HG03196 (cell line): ENCODE results near the gene CST5.
"Not testable (repeated sequence)": the region's sequence is repeated elsewhere in the genome, so short reads cannot be mapped to it uniquely, and the experiment has no call there.

Experiments used
- ATAC-seq: cut with Tn5 transposase; IDR thresholded peaks from one replicate; pipeline ENCODE4 v1.9.1; 2021; ENCODE audit not compliant: unreplicated experiment

Gene CST5

GRCh38 chr20:23879328-23879798, at the start of gene CST5:
Gene CST5, minus strand, starts transcription at chr20:23879748. Its CDS starts 72 bp downstream, at chr20:23879676.
- no peak for ATAC-seq

GRCh38 chr20:23928788-23929187, 49.2 kb upstream of the CST5 start:
- ATAC-seq, result no peak

- no peak for ATAC-seq
Observed at GRCh38 chr20:23928353-23928752, 48.8 kb upstream of the CST5 start.

GRCh38 chr20:23926944-23927872, 47.7 kb upstream of the CST5 start:
- no peak for ATAC-seq

GRCh38 chr20:23926526-23926880, 47.0 kb upstream of the CST5 start:
- no peak for ATAC-seq

- ATAC-seq, result no peak
Observed at GRCh38 chr20:23925789-23926525, 46.4 kb upstream of the CST5 start.

GRCh38 chr20:23924751-23925150, 45.2 kb upstream of the CST5 start:
- ATAC-seq, result no peak

- no peak for ATAC-seq
Observed at GRCh38 chr20:23923891-23924435, 44.4 kb upstream of the CST5 start.

- ATAC-seq, result no peak
Observed at GRCh38 chr20:23923311-23923710, 43.8 kb upstream of the CST5 start.

GRCh38 chr20:23920408-23921325, 41.1 kb upstream of the CST5 start:
- no peak for ATAC-seq

GRCh38 chr20:23918896-23919295, 39.3 kb upstream of the CST5 start:
- ATAC-seq, result no peak

GRCh38 chr20:23918101-23918862, 38.7 kb upstream of the CST5 start:
- no peak for ATAC-seq

- ATAC-seq, result no peak
Observed at GRCh38 chr20:23917024-23917725, 37.6 kb upstream of the CST5 start.

GRCh38 chr20:23915844-23916243, 36.3 kb upstream of the CST5 start:
- no peak for ATAC-seq

GRCh38 chr20:23914469-23914868, 34.9 kb upstream of the CST5 start:
- ATAC-seq, result not testable (repeated sequence)

GRCh38 chr20:23910210-23910609, 30.7 kb upstream of the CST5 start:
- ATAC-seq, result no peak

- no peak for ATAC-seq
Observed at GRCh38 chr20:23909390-23909789, 29.8 kb upstream of the CST5 start.

GRCh38 chr20:23907579-23907978, 28.0 kb upstream of the CST5 start:
- no peak for ATAC-seq

GRCh38 chr20:23902396-23902795, 22.8 kb upstream of the CST5 start:
- ATAC-seq, result not testable (repeated sequence)
